Breast epithelium (tissue), 3 donors: ENCODE results near the gene MYO19.

ENCODE experiments used
- CTCF ChIP-seq, 3 donors: fragments of 450-650 bp; IDR thresholded peaks; one replicate each; pipeline ENCODE4 v1.5.1; 2016 to 2017; ENCODE audit warnings: antibody characterized with exemption in 3 of 3, mild to moderate bottlenecking in 3 of 3, moderate library complexity in 3 of 3
- POLR2AphosphoS5 ChIP-seq, 3 donors: sonication (generic); formaldehyde crosslinking; IDR thresholded peaks; one replicate each; pipeline ENCODE4 v1.6.1; 2017; ENCODE audit warnings: antibody characterized with exemption in 3 of 3

GRCh38 chr17:36550491-36551417 is 16.1 kb upstream of the MYO19 start:
- no peak for TF ChIP-seq CTCF (IDR thresholded peaks at IDR 0.05)
- no peak for TF ChIP-seq POLR2AphosphoS5 (IDR thresholded peaks at IDR 0.05)
